Neutrophil (primary cell): ENCODE measurements around the gene ANKRD53.

Experiments
- H3K27ac ChIP-seq: fragments of 200-600 bp; sonication (generic); 2 replicates; pipeline ENCODE4 v1.5.1; 2016; ENCODE audit warnings: mild to moderate bottlenecking, moderate library complexity
- H3K27me3 ChIP-seq: fragments of 200-600 bp; sonication (generic); 2 replicates; pipeline ENCODE4 v1.6.0; 2016; ENCODE audit warnings: mild to moderate bottlenecking
- H3K36me3 ChIP-seq: fragments of 200-600 bp; sonication (generic); 2 replicates; pipeline ENCODE4 v1.5.1; 2017
- H3K4me1 ChIP-seq, 2 experiments: fragments of 200-600 bp in 1 of 2; sonication (generic) in 1 of 2; 1 replicate in 1 of 2; 2 replicates in 1 of 2; pipeline versions ENCODE4 v1.5.1 to v1.6.1; 2013 to 2016; ENCODE audit warnings: low read depth in 1 of 2, low read length in 1 of 2, mild to moderate bottlenecking in 1 of 2, moderate library complexity in 1 of 2; ENCODE audit not compliant: control insufficient read depth in 1 of 2, insufficient read depth in 1 of 2
- H3K4me3 ChIP-seq, 2 experiments: fragments of 200-600 bp in 1 of 2; sonication (generic) in 1 of 2; 1 replicate in 1 of 2; 2 replicates in 1 of 2; pipeline ENCODE4 v1.5.1; 2013 to 2016; ENCODE audit warnings: low read depth in 1 of 2, low read length in 1 of 2, mild to moderate bottlenecking in 1 of 2, moderate library complexity in 1 of 2
- H3K9me3 ChIP-seq: fragments of 200-600 bp; sonication (generic); 2 replicates; pipeline ENCODE4 v1.5.1; 2016
- CTCF ChIP-seq: fragments of 200-600 bp; sonication (generic); IDR thresholded peaks from 2 replicates; pipeline ENCODE4 v1.5.1; 2016; ENCODE audit warnings: antibody characterized with exemption

Gene ANKRD53

GRCh38 chr2:70934981-70935380, 43.4 kb upstream of the ANKRD53 start:
- TF ChIP-seq CTCF = no peak
- Histone ChIP-seq H3K27me3 (peaks cover 58% of the 10 kb centered on the region), H3K36me3 (no peaks in the 10 kb centered on the region), H3K4me3 (no peak overlapping the region), H3K9me3 (no peaks in the 10 kb centered on the region), H3K4me1 (no peaks in the 10 kb centered on the region), H3K27ac (no peak overlapping the region)

DNA sequence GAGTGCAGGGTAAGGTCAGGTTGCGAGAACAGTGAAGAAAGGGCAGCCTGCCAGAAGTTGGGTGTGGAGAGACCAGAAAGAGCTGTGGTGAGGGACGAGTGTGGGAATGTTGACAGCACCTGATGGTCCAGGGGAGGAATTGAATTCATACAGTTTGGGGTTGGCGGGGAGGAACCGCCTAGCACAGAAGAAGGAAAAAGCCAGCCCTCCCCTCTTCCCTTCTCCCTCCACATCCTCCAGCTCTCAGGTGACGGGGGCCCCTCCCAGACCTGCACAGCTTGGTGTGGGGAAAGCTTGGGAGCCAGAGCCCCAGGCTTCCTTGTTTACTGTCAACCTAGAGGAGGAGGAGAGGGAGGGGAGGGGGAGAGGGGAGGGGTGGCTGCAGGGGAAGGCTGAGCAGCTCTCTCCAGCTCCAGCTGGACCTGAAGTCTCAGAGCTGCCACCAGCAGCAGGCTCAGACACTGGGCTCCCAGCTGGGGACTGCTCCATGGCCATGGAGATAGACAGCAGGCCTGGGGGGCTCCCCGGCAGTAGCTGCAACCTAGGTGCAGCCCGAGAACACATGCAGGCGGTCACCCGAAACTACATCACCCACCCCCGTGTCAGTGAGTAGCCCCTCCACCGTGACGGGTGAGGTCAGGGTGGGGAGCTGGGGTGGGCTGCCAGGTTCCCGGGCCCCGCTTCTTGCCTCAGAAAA, 42.8 kb upstream of the ANKRD53 start, which contains the start of gene ATP6V1B1:
ATP6V1B1 (plus strand) TSS at position 433 of the 697 bp plus-strand sequence; CDS start at position 488, 55 bp downstream.
- Histone ChIP-seq H3K36me3 (no peaks in the 10 kb centered on the region), H3K9me3 (no peaks in the 10 kb centered on the region), H3K4me1 (no peaks in the 10 kb centered on the region), H3K27ac (no peak within 1 kb of the TSS), H3K27me3 (peaks cover 59% of the 10 kb centered on the region), H3K4me3 (no peak within 1 kb of the TSS)
- no peak for TF ChIP-seq CTCF

- no peaks in the 10 kb centered on the region for H3K36me3 ChIP-seq
- TF ChIP-seq CTCF = no peak
- H3K9me3 ChIP-seq = no peaks in the 10 kb centered on the region
- no peak overlapping the region for H3K27ac ChIP-seq
- H3K4me1 ChIP-seq = no peaks in the 10 kb centered on the region
- no peak overlapping the region for H3K4me3 ChIP-seq
- H3K27me3 ChIP-seq = peaks cover 64% of the 10 kb centered on the region
These were observed 42.1 kb upstream of the ANKRD53 start for GRCh38 chr2:70936165-70936978.

DNA sequence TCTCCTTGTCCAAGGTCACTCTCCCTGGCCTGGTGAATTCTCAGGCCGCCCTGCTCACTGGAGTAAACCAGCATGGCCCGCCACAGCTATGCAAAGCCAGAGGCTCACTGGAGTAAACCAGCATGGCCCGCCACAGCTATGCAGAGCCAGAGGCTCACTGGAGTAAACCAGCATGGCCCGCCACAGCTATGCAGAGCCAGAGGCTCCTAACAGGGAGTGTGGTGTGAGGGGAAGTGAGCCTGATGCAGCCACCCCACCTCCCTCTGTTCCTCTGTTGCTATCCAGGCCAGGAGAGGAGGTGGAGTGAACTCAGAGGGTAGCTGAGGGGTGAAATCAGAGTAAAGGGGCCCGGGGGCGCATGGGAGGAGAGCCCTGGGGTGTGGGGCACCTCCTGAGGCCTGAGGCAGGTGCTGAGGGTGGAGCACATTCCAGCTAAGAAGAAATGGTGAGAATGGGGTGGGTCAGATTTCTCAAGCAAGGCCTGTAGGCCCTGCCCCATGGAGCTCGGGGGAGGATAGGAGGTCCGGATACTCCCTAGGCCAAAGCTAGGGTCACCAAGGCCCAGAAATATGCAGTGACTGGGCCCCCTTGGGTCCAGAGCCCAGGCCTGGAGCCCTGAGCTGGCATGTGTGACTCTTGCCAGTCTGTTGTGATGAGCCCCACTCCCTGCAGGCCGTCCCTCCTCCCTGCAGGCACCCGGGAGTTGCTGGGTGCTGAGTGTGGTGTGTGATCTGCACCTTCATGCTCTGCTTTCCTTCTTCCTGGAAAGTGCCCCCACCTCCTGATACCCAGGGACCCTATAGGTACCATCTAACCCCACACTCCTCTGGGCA, 41.2 kb upstream of the ANKRD53 start:
- no peak for TF ChIP-seq CTCF
- H3K27ac ChIP-seq = no peak overlapping the region
- H3K4me3 ChIP-seq = no peak overlapping the region
- H3K4me1 ChIP-seq = no peaks in the 10 kb centered on the region
- H3K27me3 ChIP-seq = peaks cover 64% of the 10 kb centered on the region
- H3K36me3 ChIP-seq = no peaks in the 10 kb centered on the region
- H3K9me3 ChIP-seq = no peaks in the 10 kb centered on the region

GRCh38 chr2:70937866-70938585, 40.4 kb upstream of the ANKRD53 start:
- Histone ChIP-seq H3K27me3 (peaks cover 62% of the 10 kb centered on the region), H3K27ac (no peak overlapping the region), H3K36me3 (no peaks in the 10 kb centered on the region), H3K4me1 (no peaks in the 10 kb centered on the region), H3K4me3 (no peak overlapping the region), H3K9me3 (no peaks in the 10 kb centered on the region)
- no peak for TF ChIP-seq CTCF
